Neural progenitor cell (in vitro differentiated cells): ENCODE measurements around the gene RABEPK. TPM values are rescaled to one million over a fixed set of nuclear protein-coding genes. Genes with fewer than 3 reads are reported as not detected.

Experiments used
- DNase-seq: peaks from one replicate; pipeline ENCODE4 v3.0.0-alpha.2; 2016; ENCODE audit warnings: low spot score
- H2AFZ ChIP-seq: fragments of 200-600 bp; sonication (generic); replicated peaks from 2 replicates; pipeline ENCODE4 v1.6.1; 2016; ENCODE audit warnings: antibody characterized with exemption
- H3F3A ChIP-seq: fragments of 200-600 bp; sonication (generic); 2 replicates; pipeline ENCODE4 v1.6.1; 2016; ENCODE audit warnings: antibody characterized with exemption, low read depth
- H3K27ac ChIP-seq: fragments of 200-600 bp; sonication (generic); 2 replicates; pipeline ENCODE4 v1.5.1; 2016; ENCODE audit warnings: mild to moderate bottlenecking
- H3K27me3 ChIP-seq: fragments of 200-600 bp; sonication (generic); 2 replicates; pipeline ENCODE4 v1.6.1; 2016; ENCODE audit warnings: mild to moderate bottlenecking, moderate library complexity
- H3K36me3 ChIP-seq: fragments of 200-600 bp; sonication (generic); 2 replicates; pipeline ENCODE4 v1.5.1; 2016
- H3K4me1 ChIP-seq: fragments of 200-600 bp; sonication (generic); 2 replicates; pipeline ENCODE4 v1.6.1; 2016; ENCODE audit warnings: mixed run types
- H3K4me2 ChIP-seq: fragments of 200-600 bp; sonication (generic); 2 replicates; pipeline ENCODE4 v1.6.1; 2016
- H3K4me3 ChIP-seq: fragments of 200-600 bp; sonication (generic); 2 replicates; pipeline ENCODE4 v1.5.1; 2016
- H3K79me2 ChIP-seq: fragments of 200-600 bp; sonication (generic); 2 replicates; pipeline ENCODE4 v1.6.1; 2016; ENCODE audit warnings: low read depth
- H3K9ac ChIP-seq: fragments of 200-600 bp; sonication (generic); 2 replicates; pipeline ENCODE4 v1.6.1; 2016
- H3K9me3 ChIP-seq: fragments of 200-600 bp; sonication (generic); 2 replicates; pipeline ENCODE4 v1.5.1; 2016; ENCODE audit warnings: low read depth
- H4K20me1 ChIP-seq: fragments of 200-600 bp; sonication (generic); 2 replicates; pipeline ENCODE4 v1.6.1; 2016; ENCODE audit warnings: low read depth
- H3K27ac Mint-ChIP-seq: 3 replicates; pipeline ENCODE4 v1.8.0; 2021; ENCODE audit warnings: mixed read lengths
- H3K27me3 Mint-ChIP-seq: 2 replicates; pipeline ENCODE4 v1.8.0; 2022; ENCODE audit warnings: low read depth, mild to moderate bottlenecking, inconsistent platforms, moderate library complexity, mixed read lengths; ENCODE audit not compliant: insufficient read depth
- H3K36me3 Mint-ChIP-seq: 3 replicates; pipeline ENCODE4 v1.8.0; 2021; ENCODE audit warnings: mixed read lengths
- H3K4me1 Mint-ChIP-seq: 3 replicates; pipeline ENCODE4 v1.8.0; 2021; ENCODE audit warnings: mixed read lengths
- H3K4me3 Mint-ChIP-seq: 3 replicates; pipeline ENCODE4 v1.8.0; 2021; ENCODE audit warnings: mild to moderate bottlenecking, moderate library complexity, mixed read lengths
- H3K9me3 Mint-ChIP-seq: 3 replicates; pipeline ENCODE4 v1.8.0; 2020; ENCODE audit warnings: mixed read lengths
- EZH2 ChIP-seq: fragments of 200-600 bp; sonication (generic); IDR thresholded peaks from 2 replicates; pipeline ENCODE4 v1.6.1; 2017; ENCODE audit warnings: antibody characterized with exemption, mild to moderate bottlenecking, moderate library complexity
- EZH2phosphoT487 ChIP-seq: fragments of 200-600 bp; sonication (generic); IDR thresholded peaks from 2 replicates; pipeline ENCODE4 v1.6.1; 2017; ENCODE audit warnings: antibody characterized with exemption
- small RNA-seq: library from RNA; depleted of rRNA; stranded (forward); fragments of <200 nt; gene quantifications from one replicate; pipeline ENCODE3, GENCODE V24; 2015
- total RNA-seq: library from RNA; depleted of rRNA; stranded (reverse); fragments of >200 nt; gene quantifications from 2 replicates; pipeline ENCODE4 v1.2.3, GENCODE V29; 2015; ENCODE audit warnings: low replicate concordance
- TF ChIP-seq, protein P1 (sequence below): fragments of 200-600 bp; sonication (generic); IDR thresholded peaks from 2 replicates; pipeline ENCODE4 v1.5.1; 2017; ENCODE audit warnings: antibody characterized with exemption, mild to moderate bottlenecking

RABEPK gene
- total RNA-seq, 1 donor from 2014 or later: 7.8 TPM

DNA sequence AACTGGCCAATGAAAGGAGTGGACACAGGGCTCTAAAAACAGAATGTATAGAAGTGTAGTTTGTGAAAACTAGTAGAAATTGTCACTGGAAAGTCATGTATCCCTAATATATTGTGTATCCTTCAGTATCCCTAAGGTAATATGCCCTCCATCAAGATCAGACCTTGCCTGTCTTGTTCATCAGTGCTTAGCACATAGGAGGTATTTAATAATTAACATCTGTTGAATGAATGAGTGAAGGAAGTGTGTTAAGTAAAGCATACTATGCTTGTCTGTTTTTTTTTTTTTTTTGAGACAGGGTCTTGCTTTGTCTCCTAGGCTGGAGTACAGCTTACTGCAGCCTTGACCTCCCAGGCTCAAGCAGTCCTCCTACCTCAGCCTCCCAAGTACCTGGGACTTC lies 77.1 kb downstream of the RABEPK start:
- Mint-ChIP-seq H3K4me3 (no peak overlapping the region), H3K4me1 (no peaks in the 10 kb centered on the region), H3K36me3 (peaks cover 2% of the 10 kb centered on the region), H3K9me3 (no peaks in the 10 kb centered on the region), H3K27me3 (peaks cover 3% of the 10 kb centered on the region), H3K27ac (no peak overlapping the region)
- DNase-seq: no peak
- Histone ChIP-seq H3K9me3 (no peaks in the 10 kb centered on the region), H3K36me3 (no peaks in the 10 kb centered on the region), H3K4me2 (no peak overlapping the region), H4K20me1 (peaks cover 4% of the 10 kb centered on the region), H3K27me3 (no peaks in the 10 kb centered on the region), H3K4me1 (no peaks in the 10 kb centered on the region), H3K4me3 (no peak overlapping the region), H3K79me2 (peaks cover 95% of the 10 kb centered on the region), H3F3A (no peaks in the 10 kb centered on the region), H3K27ac (no peak overlapping the region), H2AFZ (no peak overlapping the region), H3K9ac (no peak overlapping the region)
- TF ChIP-seq, protein P1, sequence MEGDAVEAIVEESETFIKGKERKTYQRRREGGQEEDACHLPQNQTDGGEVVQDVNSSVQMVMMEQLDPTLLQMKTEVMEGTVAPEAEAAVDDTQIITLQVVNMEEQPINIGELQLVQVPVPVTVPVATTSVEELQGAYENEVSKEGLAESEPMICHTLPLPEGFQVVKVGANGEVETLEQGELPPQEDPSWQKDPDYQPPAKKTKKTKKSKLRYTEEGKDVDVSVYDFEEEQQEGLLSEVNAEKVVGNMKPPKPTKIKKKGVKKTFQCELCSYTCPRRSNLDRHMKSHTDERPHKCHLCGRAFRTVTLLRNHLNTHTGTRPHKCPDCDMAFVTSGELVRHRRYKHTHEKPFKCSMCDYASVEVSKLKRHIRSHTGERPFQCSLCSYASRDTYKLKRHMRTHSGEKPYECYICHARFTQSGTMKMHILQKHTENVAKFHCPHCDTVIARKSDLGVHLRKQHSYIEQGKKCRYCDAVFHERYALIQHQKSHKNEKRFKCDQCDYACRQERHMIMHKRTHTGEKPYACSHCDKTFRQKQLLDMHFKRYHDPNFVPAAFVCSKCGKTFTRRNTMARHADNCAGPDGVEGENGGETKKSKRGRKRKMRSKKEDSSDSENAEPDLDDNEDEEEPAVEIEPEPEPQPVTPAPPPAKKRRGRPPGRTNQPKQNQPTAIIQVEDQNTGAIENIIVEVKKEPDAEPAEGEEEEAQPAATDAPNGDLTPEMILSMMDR: no peak
- TF ChIP-seq EZH2 (no peak), EZH2phosphoT487 (no peak)

DNA sequence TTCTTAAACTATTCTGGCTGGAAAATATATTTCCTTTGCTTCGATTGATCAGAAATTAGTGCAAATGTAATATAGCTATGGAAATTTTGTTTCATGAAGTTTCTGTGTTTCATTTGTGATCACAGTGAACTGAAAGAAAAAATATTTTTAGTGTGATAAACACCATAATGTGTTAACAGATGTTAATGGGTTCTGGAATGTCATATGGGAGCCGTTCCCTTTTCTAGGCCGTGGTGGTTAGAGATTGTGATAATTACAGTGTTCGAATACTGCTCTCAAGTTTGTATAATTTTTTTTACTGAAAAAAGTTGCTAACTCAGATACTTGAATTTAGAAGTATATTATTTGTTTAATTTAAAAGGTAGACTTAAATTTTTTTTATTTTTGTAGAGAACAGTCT lies 80.6 kb downstream of the RABEPK start:
- Mint-ChIP-seq H3K4me1 (no peaks in the 10 kb centered on the region), H3K4me3 (no peak overlapping the region), H3K27me3 (peaks cover 3% of the 10 kb centered on the region), H3K27ac (no peak overlapping the region), H3K36me3 (no peaks in the 10 kb centered on the region), H3K9me3 (no peaks in the 10 kb centered on the region)
- H3K27me3 ChIP-seq: no peaks in the 10 kb centered on the region
- H3K79me2 ChIP-seq: peaks cover 92% of the 10 kb centered on the region
- no peaks in the 10 kb centered on the region for H3K9me3 ChIP-seq
- no peak for DNase-seq
- H3K4me1 ChIP-seq: no peaks in the 10 kb centered on the region
- peaks cover 4% of the 10 kb centered on the region for H4K20me1 ChIP-seq
- no peaks in the 10 kb centered on the region for H3K36me3 ChIP-seq
- H3F3A ChIP-seq: no peaks in the 10 kb centered on the region
- no peak for TF ChIP-seq EZH2phosphoT487
- no peak for TF ChIP-seq EZH2
- TF ChIP-seq, protein P1: no peak
- no peak overlapping the region for H3K4me2 ChIP-seq
- H3K4me3 ChIP-seq: no peak overlapping the region
- H3K9ac ChIP-seq: no peak overlapping the region
- H2AFZ ChIP-seq: no peak overlapping the region
- no peak overlapping the region for H3K27ac ChIP-seq

Small RNA genes within 50 kb of the gene (small RNA-seq; reads per million reads assigned to genes)
- gene AL354710.1: not detected

Other genes starting within 250 kb of the RABEPK start
- gene SCAI, start 57.0 kb upstream of the RABEPK start, total RNA-seq: 24.1 and 30.2 TPM in 2 replicates
- 41.7 and 61.7 TPM in 2 replicates for gene PPP6C, start 10.7 kb upstream of the RABEPK start, total RNA-seq
- 39.1 and 44.2 TPM in 2 replicates for gene HSPA5, start 40.8 kb downstream of the RABEPK start, total RNA-seq
- 33.1 and 43.5 TPM in 2 replicates for gene GAPVD1, start 61.3 kb downstream of the RABEPK start, total RNA-seq